Measurements from ENCODE around the gene BTNL3.

BTNL3 gene

DNA sequence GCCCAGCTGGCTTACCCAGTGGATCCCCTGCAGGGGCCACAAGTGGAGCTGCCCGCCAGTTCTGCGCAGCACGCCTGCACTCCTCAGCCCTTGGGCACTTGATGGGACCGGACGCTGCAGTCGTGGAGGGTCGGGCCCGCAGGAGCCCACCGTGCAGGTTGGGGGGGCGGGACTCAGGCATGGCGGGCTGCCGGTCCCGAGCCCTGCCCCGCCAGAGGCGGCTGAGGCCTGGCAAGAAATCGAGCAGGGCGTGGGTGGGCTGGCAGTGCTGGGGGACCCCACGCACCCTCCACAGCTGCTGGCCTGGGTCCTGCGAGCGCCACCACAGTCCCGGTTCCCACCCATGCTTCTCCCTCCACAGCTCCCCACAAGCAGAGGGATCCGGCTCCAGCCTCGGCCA lies 19.2 kb upstream of the BTNL3 start:
- Histone ChIP-seq H3K36me3 (replicated peaks; ENCODE audit: low read depth, low read length) (no peaks in the 10 kb centered on the region), H3K4me3 (ENCODE audit: low read length) (no peak overlapping the region), H4K20me1 (ENCODE audit: insufficient read depth, low read length) (no peaks in the 10 kb centered on the region), H3K27ac (ENCODE audit: low read length) (no peak overlapping the region), H3K4me1 (ENCODE audit: low read length) (no peaks in the 10 kb centered on the region), H3K4me2 (ENCODE audit: low read length) (no peak overlapping the region), H2AFZ (ENCODE audit: low read depth, low read length) (no peak overlapping the region), H3K79me2 (ENCODE audit: low read length) (no peaks in the 10 kb centered on the region), H3K9me3 (ENCODE audit: insufficient read depth, low read length) (no peaks in the 10 kb centered on the region), H3K27me3 (ENCODE audit: low read depth, low read length) (no peaks in the 10 kb centered on the region), H3K9ac (ENCODE audit: low read length) (no peak overlapping the region)
- TF ChIP-seq, protein P1, sequence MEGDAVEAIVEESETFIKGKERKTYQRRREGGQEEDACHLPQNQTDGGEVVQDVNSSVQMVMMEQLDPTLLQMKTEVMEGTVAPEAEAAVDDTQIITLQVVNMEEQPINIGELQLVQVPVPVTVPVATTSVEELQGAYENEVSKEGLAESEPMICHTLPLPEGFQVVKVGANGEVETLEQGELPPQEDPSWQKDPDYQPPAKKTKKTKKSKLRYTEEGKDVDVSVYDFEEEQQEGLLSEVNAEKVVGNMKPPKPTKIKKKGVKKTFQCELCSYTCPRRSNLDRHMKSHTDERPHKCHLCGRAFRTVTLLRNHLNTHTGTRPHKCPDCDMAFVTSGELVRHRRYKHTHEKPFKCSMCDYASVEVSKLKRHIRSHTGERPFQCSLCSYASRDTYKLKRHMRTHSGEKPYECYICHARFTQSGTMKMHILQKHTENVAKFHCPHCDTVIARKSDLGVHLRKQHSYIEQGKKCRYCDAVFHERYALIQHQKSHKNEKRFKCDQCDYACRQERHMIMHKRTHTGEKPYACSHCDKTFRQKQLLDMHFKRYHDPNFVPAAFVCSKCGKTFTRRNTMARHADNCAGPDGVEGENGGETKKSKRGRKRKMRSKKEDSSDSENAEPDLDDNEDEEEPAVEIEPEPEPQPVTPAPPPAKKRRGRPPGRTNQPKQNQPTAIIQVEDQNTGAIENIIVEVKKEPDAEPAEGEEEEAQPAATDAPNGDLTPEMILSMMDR (IDR thresholded peaks at IDR 0.05; ENCODE audit: low read depth, low read length), result no peak
- TF ChIP-seq EZH2phosphoT487 (IDR thresholded peaks at IDR 0.05; ENCODE audit: low read depth), result no peak

DNA sequence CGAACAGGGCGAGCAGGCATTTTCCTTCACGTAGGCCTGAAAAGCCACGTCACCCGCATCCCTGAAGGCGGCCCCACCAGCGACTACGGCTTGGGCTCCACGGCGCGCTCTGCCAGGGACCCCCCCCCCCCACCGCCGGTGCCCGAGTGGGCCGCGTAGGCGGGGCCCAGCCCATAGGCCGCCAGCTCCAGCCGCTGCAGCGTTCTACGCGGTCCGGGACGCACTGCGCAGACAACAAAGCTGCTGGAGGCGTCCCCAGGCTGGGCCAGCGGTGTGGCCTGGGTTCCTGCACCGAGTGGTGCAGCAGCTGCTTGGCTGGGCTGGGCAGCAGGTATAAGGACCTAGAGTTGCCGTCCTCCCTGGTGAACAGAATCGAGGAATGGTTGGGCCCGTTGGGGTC lies 18.3 kb upstream of the BTNL3 start:
- TF ChIP-seq EZH2phosphoT487 (IDR thresholded peaks at IDR 0.05; ENCODE audit: low read depth), result no peak
- TF ChIP-seq, protein P1 (IDR thresholded peaks at IDR 0.05; ENCODE audit: low read depth, low read length), result no peak
- no peak overlapping the region for H2AFZ ChIP-seq (ENCODE audit: low read depth, low read length)

DNA sequence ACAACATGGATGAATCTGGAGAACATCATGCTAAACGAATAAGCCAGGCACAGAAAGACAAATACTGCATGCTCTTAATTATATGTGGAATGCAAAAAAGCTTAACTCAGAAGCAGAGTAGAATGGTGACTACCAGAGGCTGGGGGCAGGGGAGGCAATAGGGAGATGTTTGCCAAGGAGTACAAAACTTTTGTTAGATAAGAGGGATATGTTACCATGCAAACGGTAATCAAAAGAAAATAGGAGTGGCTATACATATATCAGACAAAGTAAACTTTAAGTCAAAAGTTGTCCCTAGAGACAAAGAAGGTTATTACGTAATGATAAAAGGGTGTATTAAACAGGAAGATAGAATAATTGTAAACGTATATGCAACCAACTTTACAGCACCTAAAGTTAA lies 17.8 kb upstream of the BTNL3 start:
- H4K20me1 ChIP-seq (ENCODE audit: insufficient read depth, low read length), result no peaks in the 10 kb centered on the region
- no peak overlapping the region for H3K4me2 ChIP-seq (ENCODE audit: low read length)
- TF ChIP-seq, protein P1 (IDR thresholded peaks at IDR 0.05; ENCODE audit: low read depth, low read length), result no peak
- no peak for TF ChIP-seq EZH2phosphoT487 (IDR thresholded peaks at IDR 0.05; ENCODE audit: low read depth)
- H3K27me3 ChIP-seq (ENCODE audit: low read depth, low read length), result no peaks in the 10 kb centered on the region
- no peaks in the 10 kb centered on the region for H3K9me3 ChIP-seq (ENCODE audit: insufficient read depth, low read length)
- H3K36me3 ChIP-seq (replicated peaks; ENCODE audit: low read depth, low read length), result no peaks in the 10 kb centered on the region
- peaks cover 14% of the 10 kb centered on the region for H3K4me1 ChIP-seq (ENCODE audit: low read length)
- H3K79me2 ChIP-seq (ENCODE audit: low read length), result no peaks in the 10 kb centered on the region
- no peak overlapping the region for H3K9ac ChIP-seq (ENCODE audit: low read length)
- no peak overlapping the region for H3K4me3 ChIP-seq (ENCODE audit: low read length)
- no peak overlapping the region for H3K27ac ChIP-seq (ENCODE audit: low read length)
- no peak overlapping the region for H2AFZ ChIP-seq (ENCODE audit: low read depth, low read length)

More for the DNA sequence above, 18.3 kb upstream of the BTNL3 start:
- Histone ChIP-seq H3K9me3 (ENCODE audit: insufficient read depth, low read length) (no peaks in the 10 kb centered on the region), H3K79me2 (ENCODE audit: low read length) (no peaks in the 10 kb centered on the region), H3K36me3 (replicated peaks; ENCODE audit: low read depth, low read length) (no peaks in the 10 kb centered on the region), H3K9ac (ENCODE audit: low read length) (no peak overlapping the region), H3K27ac (ENCODE audit: low read length) (no peak overlapping the region), H4K20me1 (ENCODE audit: insufficient read depth, low read length) (no peaks in the 10 kb centered on the region), H3K4me2 (ENCODE audit: low read length) (no peak overlapping the region), H3K27me3 (ENCODE audit: low read depth, low read length) (no peaks in the 10 kb centered on the region), H3K4me1 (ENCODE audit: low read length) (peaks cover 8% of the 10 kb centered on the region), H3K4me3 (ENCODE audit: low read length) (no peak overlapping the region)

DNA sequence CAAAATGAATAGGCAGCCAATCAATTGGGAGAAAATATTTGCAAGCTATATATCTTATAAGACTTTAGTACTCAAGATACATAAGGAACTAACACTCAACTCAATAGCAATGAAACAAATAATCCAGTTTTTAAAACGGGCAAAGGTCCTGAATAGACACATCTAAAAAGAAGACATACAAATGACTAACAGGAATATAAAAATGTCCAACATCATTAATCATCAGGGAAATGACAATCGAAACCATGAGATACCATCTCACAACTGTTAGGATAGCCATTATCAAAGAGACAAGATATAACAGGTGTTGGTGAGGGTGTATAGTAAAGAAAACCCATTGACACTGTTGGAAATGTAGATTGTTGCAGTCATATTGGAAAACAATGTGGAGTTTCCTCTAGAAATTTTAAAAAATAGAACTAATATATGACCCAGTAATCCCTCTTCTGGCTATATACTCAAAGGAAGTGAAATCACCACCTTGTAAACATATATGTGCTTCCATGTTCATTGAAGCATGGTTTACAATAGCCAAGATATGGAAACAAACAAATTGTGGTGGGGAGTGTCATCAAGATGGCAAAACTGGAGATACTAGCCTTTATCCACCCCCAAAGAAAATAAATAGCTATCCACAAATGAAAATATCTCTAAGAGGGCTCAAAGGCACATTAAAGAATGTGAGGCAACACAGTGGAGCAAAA lies 13.9 kb upstream of the BTNL3 start:
- Histone ChIP-seq H3K4me3 (ENCODE audit: low read length) (no peak overlapping the region), H4K20me1 (ENCODE audit: insufficient read depth, low read length) (no peaks in the 10 kb centered on the region), H3K79me2 (ENCODE audit: low read length) (no peaks in the 10 kb centered on the region), H3K36me3 (replicated peaks; ENCODE audit: low read depth, low read length) (no peaks in the 10 kb centered on the region), H3K27me3 (ENCODE audit: low read depth, low read length) (no peaks in the 10 kb centered on the region), H2AFZ (ENCODE audit: low read depth, low read length) (no peak overlapping the region), H3K9me3 (ENCODE audit: insufficient read depth, low read length) (no peaks in the 10 kb centered on the region), H3K4me2 (ENCODE audit: low read length) (peak overlapping the region; percentile 54), H3K27ac (ENCODE audit: low read length) (no peak overlapping the region; the same call in 1 of the 2 replicates), H3K9ac (ENCODE audit: low read length) (no peak overlapping the region), H3K4me1 (ENCODE audit: low read length) (peaks cover 20% of the 10 kb centered on the region)
- TF ChIP-seq EZH2phosphoT487 (IDR thresholded peaks at IDR 0.05; ENCODE audit: low read depth), result no peak
- TF ChIP-seq, protein P1 (IDR thresholded peaks at IDR 0.05; ENCODE audit: low read depth, low read length), result no peak
